Measurements from ENCODE around the gene NR5A1.

DNA sequence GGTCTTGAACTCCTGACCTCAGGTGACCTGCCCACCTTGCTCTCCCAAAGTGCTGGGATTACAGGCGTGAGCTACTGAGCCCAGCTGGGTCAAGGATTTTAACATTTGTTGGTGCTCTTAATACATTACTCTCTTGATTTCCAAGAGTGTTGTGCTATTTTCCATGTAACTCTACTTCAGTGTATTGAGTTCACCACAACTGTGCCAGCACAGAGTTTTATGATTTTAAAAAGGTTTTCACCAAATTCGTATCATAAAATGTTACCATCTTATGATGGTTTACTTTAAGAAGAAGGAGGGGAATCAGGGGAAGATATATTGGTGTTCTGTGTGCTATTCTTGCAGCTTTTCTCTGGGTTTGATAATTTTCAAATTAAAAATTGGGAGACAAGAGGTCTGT, 63.6 kb downstream of the NR5A1 start:
- TF ChIP-seq YY1 (IDR thresholded peaks at IDR 0.05; ENCODE audit: insufficient read depth, insufficient read length), result no peak
- no peak for TF ChIP-seq SUZ12 (IDR thresholded peaks at IDR 0.05; ENCODE audit: extremely low read depth, insufficient read depth, insufficient read length)
- no peak for TF ChIP-seq ZNF274 (IDR thresholded peaks at IDR 0.05; ENCODE audit: low read depth, low read length)

All from NT2/D1 (cell line).